Neural cell (in vitro differentiated cells): ENCODE measurements around the gene ANKFN1.

Source experiments
- CTCF ChIP-seq: fragments of 450-650 bp; IDR thresholded peaks from 2 replicates; pipeline ENCODE4 v1.5.1; 2014; ENCODE audit warnings: antibody characterized with exemption, mild to moderate bottlenecking, moderate library complexity; ENCODE audit not compliant: poor library complexity, severe bottlenecking
- EP300 ChIP-seq: fragments of 450-650 bp; conservative IDR thresholded peaks from 2 replicates; pipeline ENCODE4 v1.6.1; 2014; ENCODE audit warnings: antibody characterized with exemption, mild to moderate bottlenecking, moderate library complexity; ENCODE audit not compliant: poor library complexity, severe bottlenecking
- EZH2 ChIP-seq: fragments of 200-600, 300-800 bp; shearing (Covaris generic), sonication (generic); IDR thresholded peaks from 2 replicates; pipeline ENCODE4 v1.6.1; 2014; ENCODE audit warnings: antibody characterized with exemption, low read length, borderline replicate concordance, mild to moderate bottlenecking; ENCODE audit not compliant: insufficient read depth, poor library complexity, severe bottlenecking
- POLR2AphosphoS5 ChIP-seq: IDR thresholded peaks from 2 replicates; pipeline ENCODE4 v1.6.1; 2012
- RAD21 ChIP-seq: fragments of 450-650 bp; conservative IDR thresholded peaks from 2 replicates; pipeline ENCODE4 v1.6.1; 2014; ENCODE audit warnings: antibody characterized with exemption, mild to moderate bottlenecking, moderate library complexity
- TAF1 ChIP-seq: IDR thresholded peaks from 2 replicates; pipeline ENCODE4 v1.6.1; 2012; ENCODE audit warnings: low read depth
- TF ChIP-seq, protein P1 (sequence below): IDR thresholded peaks from 2 replicates; pipeline ENCODE4 v1.6.1; 2012; ENCODE audit warnings: borderline replicate concordance

GRCh38 chr17:56465886-56466285, 312.6 kb downstream of the ANKFN1 start:
- TF ChIP-seq CTCF (no peak), RAD21 (no peak), TAF1 (no peak), EZH2 (no peak), POLR2AphosphoS5 (no peak), EP300 (no peak)
- TF ChIP-seq, protein P1, sequence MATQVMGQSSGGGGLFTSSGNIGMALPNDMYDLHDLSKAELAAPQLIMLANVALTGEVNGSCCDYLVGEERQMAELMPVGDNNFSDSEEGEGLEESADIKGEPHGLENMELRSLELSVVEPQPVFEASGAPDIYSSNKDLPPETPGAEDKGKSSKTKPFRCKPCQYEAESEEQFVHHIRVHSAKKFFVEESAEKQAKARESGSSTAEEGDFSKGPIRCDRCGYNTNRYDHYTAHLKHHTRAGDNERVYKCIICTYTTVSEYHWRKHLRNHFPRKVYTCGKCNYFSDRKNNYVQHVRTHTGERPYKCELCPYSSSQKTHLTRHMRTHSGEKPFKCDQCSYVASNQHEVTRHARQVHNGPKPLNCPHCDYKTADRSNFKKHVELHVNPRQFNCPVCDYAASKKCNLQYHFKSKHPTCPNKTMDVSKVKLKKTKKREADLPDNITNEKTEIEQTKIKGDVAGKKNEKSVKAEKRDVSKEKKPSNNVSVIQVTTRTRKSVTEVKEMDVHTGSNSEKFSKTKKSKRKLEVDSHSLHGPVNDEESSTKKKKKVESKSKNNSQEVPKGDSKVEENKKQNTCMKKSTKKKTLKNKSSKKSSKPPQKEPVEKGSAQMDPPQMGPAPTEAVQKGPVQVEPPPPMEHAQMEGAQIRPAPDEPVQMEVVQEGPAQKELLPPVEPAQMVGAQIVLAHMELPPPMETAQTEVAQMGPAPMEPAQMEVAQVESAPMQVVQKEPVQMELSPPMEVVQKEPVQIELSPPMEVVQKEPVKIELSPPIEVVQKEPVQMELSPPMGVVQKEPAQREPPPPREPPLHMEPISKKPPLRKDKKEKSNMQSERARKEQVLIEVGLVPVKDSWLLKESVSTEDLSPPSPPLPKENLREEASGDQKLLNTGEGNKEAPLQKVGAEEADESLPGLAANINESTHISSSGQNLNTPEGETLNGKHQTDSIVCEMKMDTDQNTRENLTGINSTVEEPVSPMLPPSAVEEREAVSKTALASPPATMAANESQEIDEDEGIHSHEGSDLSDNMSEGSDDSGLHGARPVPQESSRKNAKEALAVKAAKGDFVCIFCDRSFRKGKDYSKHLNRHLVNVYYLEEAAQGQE = no peak
